Ishikawa (cell line): ENCODE measurements around the gene CHD9NB.

Source experiments
- CEBPB ChIP-seq: IDR thresholded peaks from 2 replicates; pipeline ENCODE4 v1.6.1; 2012
- CREB1 ChIP-seq: IDR thresholded peaks from 2 replicates; pipeline ENCODE4 v1.6.1; 2012; ENCODE audit warnings: low read depth
- EGR1 ChIP-seq: IDR thresholded peaks from 2 replicates; pipeline ENCODE4 v1.6.1; 2012
- EP300 ChIP-seq: IDR thresholded peaks from 2 replicates; pipeline ENCODE4 v1.6.1; 2012; ENCODE audit warnings: borderline replicate concordance
- FOXM1 ChIP-seq: IDR thresholded peaks from 2 replicates; pipeline ENCODE4 v1.6.1; 2012; ENCODE audit warnings: low read depth, borderline replicate concordance
- MAX ChIP-seq: IDR thresholded peaks from 2 replicates; pipeline ENCODE4 v1.6.1; 2012
- NFIC ChIP-seq: IDR thresholded peaks from 2 replicates; pipeline ENCODE4 v1.6.1; 2012
- RAD21 ChIP-seq: IDR thresholded peaks from 2 replicates; pipeline ENCODE4 v1.6.1; 2012; ENCODE audit warnings: low read depth
- REST ChIP-seq: IDR thresholded peaks from 2 replicates; pipeline ENCODE4 v1.6.1; 2012; ENCODE audit warnings: low read depth, mild to moderate bottlenecking
- TAF1 ChIP-seq: IDR thresholded peaks from 2 replicates; pipeline ENCODE4 v1.6.1; 2012; ENCODE audit warnings: low read depth, mild to moderate bottlenecking
- TCF12 ChIP-seq: IDR thresholded peaks from 2 replicates; pipeline ENCODE4 v1.6.1; 2012; ENCODE audit warnings: low read depth
- TEAD4 ChIP-seq: IDR thresholded peaks from 2 replicates; pipeline ENCODE4 v1.6.1; 2012
- USF1 ChIP-seq: IDR thresholded peaks from 2 replicates; pipeline ENCODE4 v1.6.1; 2012
- YY1 ChIP-seq: IDR thresholded peaks from 2 replicates; pipeline ENCODE4 v1.6.1; 2012; ENCODE audit warnings: low read depth
- ZBTB7A ChIP-seq: IDR thresholded peaks from 2 replicates; pipeline ENCODE4 v1.6.1; 2012; ENCODE audit warnings: low read depth

Gene CHD9NB

GRCh38 chr16:53029971-53030370 is 22.7 kb downstream of the CHD9NB start:
- TF ChIP-seq TEAD4 (no peak), CREB1 (no peak), TCF12 (no peak), MAX (no peak), TAF1 (no peak), REST (no peak), NFIC (no peak), EGR1 (no peak), YY1 (no peak), CEBPB (no peak), RAD21 (no peak), EP300 (no peak), FOXM1 (no peak), USF1 (no peak), ZBTB7A (no peak)

- TF ChIP-seq TAF1 = no peak
- TF ChIP-seq ZBTB7A = no peak
- TF ChIP-seq TCF12 = no peak
- TF ChIP-seq NFIC = no peak
- no peak for TF ChIP-seq YY1
- no peak for TF ChIP-seq EP300
- no peak for TF ChIP-seq MAX
- no peak for TF ChIP-seq EGR1
- TF ChIP-seq FOXM1 = no peak
- TF ChIP-seq RAD21 = no peak
- no peak for TF ChIP-seq TEAD4
- no peak for TF ChIP-seq CEBPB
- TF ChIP-seq CREB1 = no peak
Measured at GRCh38 chr16:53024045-53024444, 28.7 kb downstream of the CHD9NB start.

- TF ChIP-seq RAD21 = peak; percentile 90
- no peak for TF ChIP-seq FOXM1
Measured at GRCh38 chr16:53022374-53022773, 30.3 kb downstream of the CHD9NB start.

GRCh38 chr16:53018834-53019416 is 33.8 kb downstream of the CHD9NB start:
- TF ChIP-seq ZBTB7A (no peak), REST (no peak), RAD21 (no peak), EP300 (no peak), CEBPB (no peak), FOXM1 (no peak), TCF12 (no peak), NFIC (no peak), USF1 (no peak), YY1 (no peak), TAF1 (no peak), MAX (no peak), CREB1 (no peak), TEAD4 (no peak), EGR1 (no peak)

GRCh38 chr16:53014287-53014686 is 38.4 kb downstream of the CHD9NB start:
- TF ChIP-seq EGR1 (no peak), ZBTB7A (no peak), TCF12 (no peak), TEAD4 (no peak), RAD21 (no peak), USF1 (no peak), NFIC (no peak), CEBPB (no peak), REST (no peak), EP300 (no peak), FOXM1 (no peak), TAF1 (no peak), MAX (no peak)
